ENCODE data around the gene PTDSS2. TPM values are rescaled to one million over a fixed set of nuclear protein-coding genes. Genes with fewer than 3 reads are reported as not detected.

Gene PTDSS2
- total and polyA plus RNA-seq, 2 donors (not counting 1 experiment from before 2014, with no cell fraction given), result 22.1 to 29.0 TPM

DNA sequence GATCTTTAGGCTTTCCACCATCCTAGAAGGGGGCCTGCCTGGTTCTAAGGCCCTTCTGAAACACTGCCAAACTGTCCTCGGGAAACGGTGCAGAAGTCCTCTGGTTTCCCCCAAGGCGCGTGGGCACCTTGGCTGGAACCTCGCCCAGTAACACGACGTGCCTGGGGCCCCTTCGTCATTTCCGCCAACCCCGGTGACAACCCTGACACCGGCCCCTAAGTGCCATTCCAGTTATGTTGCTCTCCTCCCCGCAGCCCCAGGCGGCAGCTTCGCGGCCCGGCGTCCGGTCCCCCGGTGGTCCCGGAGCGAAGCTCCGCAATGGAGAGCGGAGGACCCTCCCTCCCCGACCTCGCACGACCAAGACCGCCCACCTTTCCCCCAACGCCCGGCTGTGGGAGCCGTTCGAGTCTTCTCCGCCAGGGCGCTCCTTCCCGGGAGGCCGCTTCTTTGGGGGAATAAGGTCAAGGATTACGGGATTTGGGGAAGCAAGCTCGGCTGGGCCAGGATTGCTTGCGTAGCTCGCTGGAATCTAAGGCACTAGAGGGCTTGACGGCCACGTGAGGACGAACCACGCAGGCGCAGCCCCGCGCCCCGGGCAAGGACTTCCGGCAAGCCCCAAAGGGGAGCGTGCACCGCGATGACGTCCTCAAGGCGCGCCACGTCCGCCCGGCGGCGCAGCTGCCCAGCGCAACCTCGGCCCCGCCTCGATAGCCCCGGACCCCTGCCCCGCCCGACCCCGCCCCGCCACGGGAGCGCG is 56.3 kb downstream of the PTDSS2 start:
- POLR2A ChIA-PET, result interaction anchor here (0.7 to 1.6 kb wide), 10 partner anchors 30 to 1869 kb away, joined by 3 to 26 read pairs (median 6); partner anchors contain the start of genes HRAS, LRRC56 and PTDSS2
- Mint-ChIP-seq H3K4me3 (peak overlapping the region; percentile 99), H3K27me3 (no peaks in the 10 kb centered on the region), H3K9me3 (ENCODE audit: insufficient read depth) (no peaks in the 10 kb centered on the region), H3K4me1 (peaks cover 38% of the 10 kb centered on the region), H3K27ac (peak overlapping the region; percentile 100)
- WGBS (ENCODE audit: insufficient coverage), result under 1% methylated on average over 64 of the region's 71 CpGs
- intact Hi-C loops (cut with micrococcal nuclease), result loop anchor here (1.0 to 2.0 kb wide), 8 partner anchors 54 to 302 kb away; partner anchors contain the start of genes BET1L, LMNTD2, PHRF1 and PSMD13
- H3K79me2 ChIP-seq (ENCODE audit: control insufficient read depth, insufficient read depth, low read length), result peaks cover 46% of the 10 kb centered on the region
- peak overlapping the region; percentile 100 for H3K9ac ChIP-seq (ENCODE audit: low read length)
- H2AFZ ChIP-seq (ENCODE audit: insufficient read depth, low read depth, low read length, poor library complexity, severe bottlenecking), result peak overlapping the region; percentile 71
- peak overlapping the region; percentile 38 to 100 (median 98) for H3K4me3 ChIP-seq (ENCODE audit: control extremely low read depth in 1 of 5, extremely low read depth in 1 of 5, insufficient read depth in 1 of 5, low read depth in 2 of 5, low read length in 4 of 5)
- ATAC-seq (ENCODE audit: low read depth), result peak; percentile 70
- H3K9me3 ChIP-seq (ENCODE audit: control extremely low read depth in 1 of 3, control insufficient read depth in 2 of 3, insufficient read depth in 1 of 3, low read length in 2 of 3), result peaks cover 0 to 2% (median 0%) of the 10 kb centered on the region in 3 donors
- peaks cover 33% of the 10 kb centered on the region for H4K20me1 ChIP-seq (ENCODE audit: control insufficient read depth, insufficient read depth, low read length, poor library complexity, severe bottlenecking)
- H3K4me2 ChIP-seq (replicated peaks; ENCODE audit: low read depth, low read length, poor library complexity, severe bottlenecking), result peak overlapping the region; percentile 100
- DNase-seq, result peak; percentile 97
- H3K4me1 ChIP-seq (ENCODE audit: control insufficient read depth in 2 of 2, insufficient read depth in 2 of 2, low read length in 2 of 2), result peaks cover 28 to 45% of the 10 kb centered on the region in 2 donors
- peak overlapping the region; percentile 100 for H3K27ac ChIP-seq (ENCODE audit: low read length in 2 of 2)
- TF ChIP-seq EZH2 (IDR thresholded peaks at IDR 0.05; ENCODE audit: borderline replicate concordance, insufficient read depth, low read depth, low read length, poor library complexity, severe bottlenecking), result no peak
- TF ChIP-seq, protein P1, sequence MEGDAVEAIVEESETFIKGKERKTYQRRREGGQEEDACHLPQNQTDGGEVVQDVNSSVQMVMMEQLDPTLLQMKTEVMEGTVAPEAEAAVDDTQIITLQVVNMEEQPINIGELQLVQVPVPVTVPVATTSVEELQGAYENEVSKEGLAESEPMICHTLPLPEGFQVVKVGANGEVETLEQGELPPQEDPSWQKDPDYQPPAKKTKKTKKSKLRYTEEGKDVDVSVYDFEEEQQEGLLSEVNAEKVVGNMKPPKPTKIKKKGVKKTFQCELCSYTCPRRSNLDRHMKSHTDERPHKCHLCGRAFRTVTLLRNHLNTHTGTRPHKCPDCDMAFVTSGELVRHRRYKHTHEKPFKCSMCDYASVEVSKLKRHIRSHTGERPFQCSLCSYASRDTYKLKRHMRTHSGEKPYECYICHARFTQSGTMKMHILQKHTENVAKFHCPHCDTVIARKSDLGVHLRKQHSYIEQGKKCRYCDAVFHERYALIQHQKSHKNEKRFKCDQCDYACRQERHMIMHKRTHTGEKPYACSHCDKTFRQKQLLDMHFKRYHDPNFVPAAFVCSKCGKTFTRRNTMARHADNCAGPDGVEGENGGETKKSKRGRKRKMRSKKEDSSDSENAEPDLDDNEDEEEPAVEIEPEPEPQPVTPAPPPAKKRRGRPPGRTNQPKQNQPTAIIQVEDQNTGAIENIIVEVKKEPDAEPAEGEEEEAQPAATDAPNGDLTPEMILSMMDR (IDR thresholded peaks at IDR 0.05), result no peak
- H3K27me3 ChIP-seq (replicated peaks in 1 of 4; ENCODE audit: control extremely low read depth in 1 of 4, control insufficient read depth in 3 of 4, insufficient read depth in 4 of 4, low read length in 3 of 4), result peaks cover 0 to 10% (median 0%) of the 10 kb centered on the region in 4 experiments
- CTCF ChIA-PET, result interaction anchor here (0.8 to 2.1 kb wide), 4 partner anchors 12 to 269 kb away, joined by 3 to 10 read pairs (median 4); no protein-coding TSS in a partner anchor
- H3K36me3 ChIP-seq (replicated peaks in 1 of 2; ENCODE audit: control extremely low read depth in 1 of 2, control insufficient read depth in 1 of 2, extremely low read depth in 1 of 2, insufficient read depth in 2 of 2, low read length in 1 of 2), result peaks cover 0 to 5% of the 10 kb centered on the region in 2 experiments

All from B cell (primary cell).